Femur (tissue), 1 donor: ENCODE results near the gene ISOC2.

ENCODE experiments used
- DNase-seq: peaks from one replicate; pipeline ENCODE4 v3.0.0-alpha.2; 2017

Gene ISOC2

DNA sequence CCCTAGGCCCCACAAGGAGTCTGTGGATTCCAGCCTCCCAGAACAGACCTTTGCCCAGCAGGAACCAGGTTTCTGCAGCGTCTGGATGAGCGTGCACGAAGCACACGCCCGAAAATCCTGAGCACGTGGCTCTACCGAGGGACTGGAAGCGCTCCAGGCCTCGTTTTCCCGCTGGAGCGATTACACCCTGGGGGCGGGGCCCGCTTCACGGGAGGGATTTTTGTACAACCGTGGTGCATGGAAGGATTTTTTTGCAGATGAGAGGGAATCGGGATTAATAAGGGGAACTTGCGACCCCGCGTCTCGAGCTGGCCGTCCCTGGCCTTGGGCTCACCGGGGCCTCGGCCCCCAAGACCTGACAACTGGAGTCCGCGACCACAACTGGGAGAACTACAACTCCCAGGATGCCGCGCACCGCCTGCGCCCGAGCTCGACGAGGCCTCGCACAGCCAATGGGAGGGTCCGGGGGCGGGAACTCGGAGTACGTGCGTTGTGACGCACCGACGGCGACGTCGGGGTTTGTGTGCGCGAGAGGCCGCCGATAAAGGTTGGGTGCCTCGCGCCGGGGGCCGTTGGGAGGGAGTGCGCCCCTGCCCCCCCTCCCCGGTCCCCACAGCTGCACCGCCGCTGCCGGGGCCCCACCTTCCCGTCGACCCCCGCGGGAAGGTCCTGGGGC is 14.8 kb upstream of the ISOC2 start, which contains the start of gene ZNF628:
Gene ZNF628 (plus strand): TSS at position 518 of the 676 bp plus-strand sequence. CDS start 3,294 bp downstream, outside the sequence.
- DNase-seq, result peak; percentile 99

- no peak for DNase-seq
These were observed 13.1 kb upstream of the ISOC2 start for GRCh38 chr19:55474269-55475265.

GRCh38 chr19:55473225-55474012 is 12.0 kb upstream of the ISOC2 start:
- no peak for DNase-seq

- no peak for DNase-seq
These were observed 11.0 kb upstream of the ISOC2 start for GRCh38 chr19:55472463-55472862.

- DNase-seq, result no peak
These were observed 9.8 kb upstream of the ISOC2 start for GRCh38 chr19:55471266-55471665.

DNA sequence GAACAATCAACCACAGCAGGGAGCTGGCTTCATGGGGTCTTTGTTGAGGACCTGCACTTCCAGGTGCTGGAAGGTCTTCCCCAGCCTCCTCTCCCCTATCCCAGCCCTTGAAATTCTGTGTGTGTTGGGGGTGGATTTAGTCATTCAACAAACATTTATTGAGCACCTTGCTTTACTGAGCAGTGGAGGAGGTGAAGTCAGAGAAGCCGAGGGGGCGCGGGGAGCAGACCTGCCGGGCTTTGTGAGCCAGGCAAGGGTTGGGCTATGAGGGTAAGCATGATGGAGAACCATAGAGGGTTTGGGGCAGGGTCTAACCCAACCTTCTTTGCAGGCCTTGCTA is 6.6 kb upstream of the ISOC2 start:
- no peak for DNase-seq

GRCh38 chr19:55467236-55468053 is 6.0 kb upstream of the ISOC2 start:
- DNase-seq, result peak; percentile 84

GRCh38 chr19:55466241-55466614 is 4.8 kb upstream of the ISOC2 start:
- DNase-seq, result no peak

- no peak for DNase-seq
These were observed 4.2 kb upstream of the ISOC2 start for GRCh38 chr19:55465460-55466240.

DNA sequence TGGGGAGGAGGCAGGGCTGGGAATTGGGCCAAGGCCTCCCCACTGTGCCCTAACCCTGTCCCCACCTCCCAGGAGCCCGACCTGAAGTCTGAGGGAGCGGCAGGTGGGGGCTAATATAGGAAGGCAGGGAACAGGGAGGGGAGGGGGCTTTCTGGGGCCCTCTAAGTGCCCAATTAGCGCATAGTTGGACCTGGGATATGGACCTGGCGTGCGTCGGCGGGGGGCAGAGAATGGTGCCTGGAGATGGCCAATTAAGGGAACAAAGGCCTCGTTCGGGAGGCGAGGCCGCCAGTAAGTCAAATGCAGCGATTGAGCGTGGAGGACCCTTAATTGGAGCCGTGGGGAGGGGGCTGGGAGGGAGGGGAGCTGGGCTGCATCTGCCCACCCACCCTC is 3.2 kb upstream of the ISOC2 start, which contains the start of gene C19orf85:
Gene C19orf85 (minus strand): TSS at position 90 of the 393 bp plus-strand sequence. CDS start 197 bp downstream, outside the sequence.
- no peak for DNase-seq

- no peak for DNase-seq
These were observed 2.7 kb upstream of the ISOC2 start for GRCh38 chr19:55464039-55464661.

GRCh38 chr19:55463583-55464031 is 2.2 kb upstream of the ISOC2 start:
- DNase-seq, result no peak

DNA sequence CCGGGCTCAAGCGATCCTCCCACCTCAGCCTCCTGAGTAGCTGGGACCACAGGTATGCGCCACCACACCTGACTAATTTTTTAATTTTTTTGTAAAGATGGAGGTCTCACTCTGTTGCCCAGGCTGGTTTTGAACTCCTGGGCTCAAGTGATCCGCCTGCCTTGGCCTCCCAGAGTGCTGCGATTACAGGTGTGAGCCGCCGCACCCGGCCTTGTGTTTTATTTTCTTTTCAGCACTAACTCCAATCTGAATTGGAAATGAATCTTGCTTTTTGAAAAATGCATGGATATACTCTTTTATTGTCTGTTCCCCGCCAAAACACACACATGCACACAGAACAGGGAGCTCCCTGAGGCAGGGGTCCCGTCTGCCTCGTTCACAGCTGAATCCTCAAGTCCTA is 1.3 kb upstream of the ISOC2 start:
- DNase-seq, result no peak

DNA sequence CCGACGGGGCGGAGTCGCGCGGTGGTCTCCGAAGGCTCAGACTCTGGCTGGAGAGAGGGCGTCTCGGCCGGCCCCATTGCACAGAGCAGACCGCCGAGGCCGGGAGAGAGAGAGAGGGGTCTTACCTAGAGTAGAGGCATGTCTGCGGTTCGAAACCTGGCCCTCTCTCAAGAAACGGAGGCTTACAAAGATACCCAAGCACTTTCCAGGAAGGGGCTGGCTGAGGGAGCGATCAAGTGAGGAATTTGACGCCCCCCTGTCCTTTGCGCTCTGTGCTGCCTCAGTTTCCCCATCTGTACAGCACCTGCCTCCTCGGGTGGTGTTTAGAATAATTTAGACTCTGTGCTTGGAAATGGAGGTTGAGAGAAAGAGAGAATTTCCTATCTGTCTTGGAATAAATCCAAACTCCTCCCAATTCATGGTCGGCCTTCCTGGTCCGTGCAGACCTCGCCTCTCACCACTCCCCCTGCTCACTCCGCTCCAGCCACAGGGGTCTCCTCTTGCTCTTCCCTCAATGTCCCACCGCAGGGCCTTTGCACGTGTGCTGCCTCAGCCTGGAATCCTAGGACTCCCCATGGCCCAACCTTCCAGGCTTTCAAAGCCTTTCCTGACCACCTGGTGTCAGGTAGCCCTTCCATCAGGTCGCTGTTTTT is 658 bp upstream of the ISOC2 start:
- DNase-seq, result no peak

- peak; percentile 94 for DNase-seq
These were observed 678 bp downstream of the ISOC2 start for GRCh38 chr19:55460670-55461258.

GRCh38 chr19:55459950-55460657 is 1.3 kb downstream of the ISOC2 start:
- DNase-seq, result no peak

DNA sequence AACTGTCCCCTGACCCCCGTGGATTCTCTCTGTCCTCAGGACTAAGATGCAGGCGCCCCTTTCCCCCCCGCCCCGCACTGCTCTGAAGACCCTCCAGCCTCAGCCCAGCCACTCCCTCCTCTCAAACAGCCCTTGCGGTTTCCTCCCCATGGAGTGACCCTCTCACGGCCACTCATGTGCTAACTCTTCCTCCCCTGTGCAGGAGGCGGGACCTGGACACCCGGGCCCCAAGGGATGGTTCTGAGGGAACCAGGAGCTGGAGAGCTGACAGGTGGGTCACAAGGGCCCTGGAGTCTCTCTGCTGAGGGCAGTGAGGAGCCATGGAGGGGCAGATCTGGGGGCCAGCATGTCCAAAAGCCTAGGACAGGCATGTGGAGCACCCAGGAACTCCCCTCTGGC is 1.9 kb downstream of the ISOC2 start:
- no peak for DNase-seq

GRCh38 chr19:55457683-55458457 is 3.6 kb downstream of the ISOC2 start:
- no peak for DNase-seq
